ENCODE results near the gene WDR82. TPM values are rescaled to one million over a fixed set of nuclear protein-coding genes. Genes with fewer than 3 reads are reported as not detected.
A peak's percentile ranks its signal among the peaks of the same experiment; 100 is the strongest.

The WDR82 gene
- total and polyA plus RNA-seq, 9 of the 15 experiments (the other 6 are each of a cell fraction or from before 2014, with no cell fraction given): 6.4 to 62.9 (median 37.1) TPM

DNA sequence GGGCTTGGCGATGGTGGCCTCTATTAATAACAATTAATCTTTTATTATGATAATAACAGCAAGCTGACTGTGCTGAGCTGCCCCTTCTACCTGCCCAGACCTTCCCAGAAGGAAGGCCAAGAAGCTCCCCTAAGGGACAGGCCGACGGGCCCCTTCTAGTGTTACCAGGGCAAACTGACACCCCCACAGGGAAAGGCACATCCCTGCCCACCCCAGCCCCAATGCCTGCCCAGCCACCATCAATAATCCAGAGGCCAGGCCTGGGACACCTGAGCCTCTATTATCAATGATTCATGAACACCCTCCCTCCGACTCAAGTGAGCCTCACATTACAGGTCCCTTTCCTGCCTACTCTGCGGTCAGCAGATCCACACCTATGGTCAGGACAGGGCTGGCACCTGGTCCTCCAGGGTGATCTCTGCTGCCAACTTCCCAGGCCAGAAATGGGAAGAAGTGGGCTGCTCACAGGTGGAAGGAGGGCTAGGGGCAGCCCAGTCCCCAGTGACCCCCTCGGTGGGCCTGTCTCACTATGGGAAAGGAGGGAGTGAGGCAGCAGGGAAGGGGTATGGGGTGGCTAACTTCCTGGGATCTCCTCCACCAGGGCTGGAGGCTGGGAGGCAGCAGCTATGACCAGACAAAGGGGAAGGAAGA, 41.3 kb downstream of the WDR82 start:
- H3K27ac ChIP-seq (ENCODE audit: extremely low read depth, low read depth, low read length): peak overlapping the region; percentile 74
- H2AFZ ChIP-seq (ENCODE audit: low read depth, low read length): 0 out of 2 replicates have a peak overlapping the region, but pooled peaks have one; percentile 4
- no TSS peak for BruUV-seq (replicated peaks)
- no peaks in the 10 kb centered on the region for H3K27me3 ChIP-seq (ENCODE audit: control insufficient read depth in 2 of 2, insufficient read depth in 2 of 2, low read length in 2 of 2)
- H3K36me3 ChIP-seq (ENCODE audit: control insufficient read depth, insufficient read depth, low read length): peaks cover 6% of the 10 kb centered on the region; the same call in 2 of the 3 replicates
- peak overlapping the region; percentile 98 for H3K4me2 ChIP-seq (ENCODE audit: insufficient read depth, low read length)
- peaks cover 37 to 48% of the 10 kb centered on the region in 2 experiments for H3K4me1 ChIP-seq (replicated peaks in 1 of 2; ENCODE audit: control insufficient read depth in 2 of 2, insufficient read depth in 2 of 2, low read length in 2 of 2)
- no peak for TF ChIP-seq ZNF785 (CRISPR knock-in tag; IDR thresholded peaks at IDR 0.05)
- TF ChIP-seq ATF7 (IDR thresholded peaks at IDR 0.05): peak; percentile 26; the same call in 1 of the 2 replicates
- intact Hi-C loops (cut with micrococcal nuclease) (no loop called here), in situ Hi-C loops (cut with MboI) (no loop called here)
- H3K4me3 ChIP-seq: peak overlapping the region; percentile 67
- CTCF ChIA-PET (ENCODE audit: low intra/inter-chr PET ratio): no interaction called here
- no peaks in the 10 kb centered on the region for H3K9me3 ChIP-seq (replicated peaks; ENCODE audit: control insufficient read depth, insufficient read depth, low read depth, low read length)
- DNase-seq (ENCODE audit: extremely low read depth in 1 of 4, low spot score in 3 of 4) (no peak), ATAC-seq (no peak), FAIRE-seq (no peak)
- 8% methylated on average over 2 of the region's 6 CpGs for WGBS (ENCODE audit: insufficient coverage, low coverage, missing lambda C conversion rate)
- POLR2A ChIA-PET: interaction anchor here (0.7 to 1.7 kb wide), 6 partner anchors 10 to 99 kb away, joined by 3 to 8 read pairs (median 4); partner anchors contain the start of genes GLYCTK and WDR82
- H3K79me2 ChIP-seq (ENCODE audit: control insufficient read depth, insufficient read depth, low read length): peaks cover 51% of the 10 kb centered on the region
- H3K9me1 ChIP-seq (ENCODE audit: control insufficient read depth, insufficient read depth, low read length): no peaks in the 10 kb centered on the region
- no peaks in the 10 kb centered on the region for H4K20me1 ChIP-seq (replicated peaks; ENCODE audit: control insufficient read depth, insufficient read depth, low read length)
- H3K9ac ChIP-seq (ENCODE audit: insufficient read depth in 1 of 2, low read depth in 2 of 2, low read length in 2 of 2): peak overlapping the region; percentile 61 to 96; a peak in 3 of 4 replicates

DNA sequence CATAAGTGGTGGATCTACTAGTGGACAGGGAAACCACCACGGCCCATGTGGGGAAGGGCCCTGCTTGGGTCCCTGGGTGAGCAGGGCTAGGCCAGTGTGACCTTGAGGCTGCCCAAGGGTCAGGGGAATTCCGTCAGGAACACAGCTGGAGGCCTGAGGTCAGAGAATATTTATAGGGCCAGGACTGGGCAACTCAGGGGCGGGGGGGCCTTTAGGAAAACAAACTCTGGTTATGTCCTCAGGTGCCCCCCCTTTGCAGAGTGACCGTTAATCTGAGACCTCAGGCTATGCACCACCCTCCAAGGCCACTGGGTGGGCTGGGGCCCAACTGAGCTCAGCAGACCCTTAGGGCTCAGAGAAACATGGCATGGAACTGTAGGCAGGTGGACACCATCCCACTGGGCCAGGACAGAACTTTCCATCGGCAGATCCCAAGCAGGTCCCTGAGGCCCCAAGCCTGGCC, 42.0 kb downstream of the WDR82 start:
- no peak for TF ChIP-seq JUND (IDR thresholded peaks at IDR 0.05; ENCODE audit: borderline replicate concordance, low read depth, low read length)
- no peak for TF ChIP-seq JUND (tag; IDR thresholded peaks at IDR 0.05; ENCODE audit: borderline replicate concordance, low read depth, low read length)
- TF ChIP-seq ZBTB7A (IDR thresholded peaks at IDR 0.05; ENCODE audit: borderline replicate concordance, control insufficient read depth, low read depth, low read length): peak; percentile 23; the same call in 1 of the 2 replicates
- FAIRE-seq (no peak), ATAC-seq (no peak), DNase-seq (ENCODE audit: extremely low read depth in 1 of 4, low spot score in 3 of 4) (no peak)
- peak overlapping the region in 1 of 2 experiments; percentile 96; a peak in 3 of 4 replicates for H3K9ac ChIP-seq (ENCODE audit: insufficient read depth in 1 of 2, low read depth in 2 of 2, low read length in 2 of 2)
- no TSS peak for BruUV-seq (replicated peaks)
- intact Hi-C loops (cut with micrococcal nuclease): no loop called here
- no peaks in the 10 kb centered on the region for H3K27me3 ChIP-seq (ENCODE audit: control insufficient read depth in 2 of 2, insufficient read depth in 2 of 2, low read length in 2 of 2)
- H3K9me1 ChIP-seq (ENCODE audit: control insufficient read depth, insufficient read depth, low read length): no peaks in the 10 kb centered on the region
- no peak overlapping the region; the same call in 1 of the 2 replicates for H3K4me2 ChIP-seq (ENCODE audit: insufficient read depth, low read length)
- H3K79me2 ChIP-seq (ENCODE audit: control insufficient read depth, insufficient read depth, low read length): peaks cover 51% of the 10 kb centered on the region
- peaks cover 32 to 55% of the 10 kb centered on the region in 2 experiments for H3K4me1 ChIP-seq (replicated peaks in 1 of 2; ENCODE audit: control insufficient read depth in 2 of 2, insufficient read depth in 2 of 2, low read length in 2 of 2)
- WGBS (ENCODE audit: insufficient coverage, low coverage, missing lambda C conversion rate): 81% methylated on average over 3 of the region's 5 CpGs
- ChIA-PET POLR2A (interaction anchor here (1.1 to 1.7 kb wide), 3 partner anchors 9 to 42 kb away, joined by 3 to 8 read pairs (median 5); partner anchors contain the start of gene WDR82), CTCF (ENCODE audit: low intra/inter-chr PET ratio) (no interaction called here)
- no peak overlapping the region for H2AFZ ChIP-seq (ENCODE audit: low read depth, low read length)
- H3K27ac ChIP-seq (ENCODE audit: extremely low read depth, low read depth, low read length): peak overlapping the region; percentile 74; the same call in 2 of the 3 replicates
- no peak overlapping the region for H3K4me3 ChIP-seq
- in situ Hi-C loops (cut with MboI): no loop called here
- H3K36me3 ChIP-seq (ENCODE audit: control insufficient read depth, insufficient read depth, low read length): peaks cover 10% of the 10 kb centered on the region; the same call in 2 of the 3 replicates
- H4K20me1 ChIP-seq (replicated peaks; ENCODE audit: control insufficient read depth, insufficient read depth, low read length): no peaks in the 10 kb centered on the region; the same call in 1 of the 2 replicates
- no peaks in the 10 kb centered on the region for H3K9me3 ChIP-seq (replicated peaks; ENCODE audit: control insufficient read depth, insufficient read depth, low read depth, low read length)
